ENCODE data around the gene ADAMTS12. TPM values are rescaled to one million over a fixed set of nuclear protein-coding genes. Genes with fewer than 3 reads are reported as not detected.

ADAMTS12 gene
- total RNA-seq, 1 donor from 2014 or later, result 32.9 TPM

GRCh38 chr5:33737284-33737683, 154.5 kb downstream of the ADAMTS12 start:
- DNase-seq (ENCODE audit: low spot score), result no peak
- no peak for TF ChIP-seq CTCF (IDR thresholded peaks at IDR 0.05)
- H3K27ac Mint-ChIP-seq (ENCODE audit: unreplicated experiment), result peak overlapping the region; percentile 42
- H3K4me3 Mint-ChIP-seq (ENCODE audit: unreplicated experiment), result no peak overlapping the region
- H3K27me3 Mint-ChIP-seq (ENCODE audit: low read depth), result no peaks in the 10 kb centered on the region
- peaks cover 28% of the 10 kb centered on the region for H3K4me1 Mint-ChIP-seq (ENCODE audit: low read depth)
- no peaks in the 10 kb centered on the region for H3K9me3 Mint-ChIP-seq (ENCODE audit: low read depth)
- no peaks in the 10 kb centered on the region for H3K36me3 Mint-ChIP-seq (ENCODE audit: low read depth)

- Mint-ChIP-seq H3K9me3 (ENCODE audit: low read depth) (no peaks in the 10 kb centered on the region), H3K4me1 (ENCODE audit: low read depth) (peaks cover 28% of the 10 kb centered on the region), H3K4me3 (ENCODE audit: unreplicated experiment) (no peak overlapping the region), H3K36me3 (ENCODE audit: low read depth) (no peaks in the 10 kb centered on the region), H3K27ac (ENCODE audit: unreplicated experiment) (peak overlapping the region; percentile 1), H3K27me3 (ENCODE audit: low read depth) (no peaks in the 10 kb centered on the region)
- TF ChIP-seq CTCF (IDR thresholded peaks at IDR 0.05), result no peak
- no peak for DNase-seq (ENCODE audit: low spot score)
These were observed 155.3 kb downstream of the ADAMTS12 start for GRCh38 chr5:33736510-33736909.

- TF ChIP-seq CTCF (IDR thresholded peaks at IDR 0.05), result no peak
- H3K36me3 Mint-ChIP-seq (ENCODE audit: low read depth), result no peaks in the 10 kb centered on the region
- no peak overlapping the region for H3K27ac Mint-ChIP-seq (ENCODE audit: unreplicated experiment)
- H3K27me3 Mint-ChIP-seq (ENCODE audit: low read depth), result no peaks in the 10 kb centered on the region
- H3K4me1 Mint-ChIP-seq (ENCODE audit: low read depth), result peaks cover 28% of the 10 kb centered on the region
- H3K9me3 Mint-ChIP-seq (ENCODE audit: low read depth), result no peaks in the 10 kb centered on the region
- no peak for DNase-seq (ENCODE audit: low spot score)
- H3K4me3 Mint-ChIP-seq (ENCODE audit: unreplicated experiment), result no peak overlapping the region
These were observed 156.7 kb downstream of the ADAMTS12 start for GRCh38 chr5:33735072-33735471.

GRCh38 chr5:33734537-33734936, 157.3 kb downstream of the ADAMTS12 start:
- H3K9me3 Mint-ChIP-seq (ENCODE audit: low read depth), result no peaks in the 10 kb centered on the region
- H3K4me1 Mint-ChIP-seq (ENCODE audit: low read depth), result peaks cover 28% of the 10 kb centered on the region
- DNase-seq (ENCODE audit: low spot score), result no peak

GRCh38 chr5:33733225-33733624, 158.6 kb downstream of the ADAMTS12 start:
- H3K4me3 Mint-ChIP-seq (ENCODE audit: unreplicated experiment), result no peak overlapping the region
- DNase-seq (ENCODE audit: low spot score), result no peak
- H3K9me3 Mint-ChIP-seq (ENCODE audit: low read depth), result no peaks in the 10 kb centered on the region
- H3K36me3 Mint-ChIP-seq (ENCODE audit: low read depth), result no peaks in the 10 kb centered on the region
- no peaks in the 10 kb centered on the region for H3K27me3 Mint-ChIP-seq (ENCODE audit: low read depth)
- no peak overlapping the region for H3K27ac Mint-ChIP-seq (ENCODE audit: unreplicated experiment)
- TF ChIP-seq CTCF (IDR thresholded peaks at IDR 0.05), result no peak
- H3K4me1 Mint-ChIP-seq (ENCODE audit: low read depth), result peaks cover 28% of the 10 kb centered on the region

More at GRCh38 chr5:33734537-33734936, 157.3 kb downstream of the ADAMTS12 start:
- no peak for TF ChIP-seq CTCF (IDR thresholded peaks at IDR 0.05)
- Mint-ChIP-seq H3K27me3 (ENCODE audit: low read depth) (no peaks in the 10 kb centered on the region), H3K27ac (ENCODE audit: unreplicated experiment) (no peak overlapping the region), H3K36me3 (ENCODE audit: low read depth) (no peaks in the 10 kb centered on the region), H3K4me3 (ENCODE audit: unreplicated experiment) (no peak overlapping the region)

Measured in chondrocyte (in vitro differentiated cells).